HG03520 (cell line): ENCODE results near the gene CHST11.
A peak's percentile ranks its signal among the peaks of the same experiment; 100 is the strongest.

Experiments
- ATAC-seq: cut with Tn5 transposase; IDR thresholded peaks from one replicate; pipeline ENCODE4 v1.9.1; 2021; ENCODE audit warnings: mild to moderate bottlenecking, moderate library complexity; ENCODE audit not compliant: unreplicated experiment

The CHST11 gene

DNA sequence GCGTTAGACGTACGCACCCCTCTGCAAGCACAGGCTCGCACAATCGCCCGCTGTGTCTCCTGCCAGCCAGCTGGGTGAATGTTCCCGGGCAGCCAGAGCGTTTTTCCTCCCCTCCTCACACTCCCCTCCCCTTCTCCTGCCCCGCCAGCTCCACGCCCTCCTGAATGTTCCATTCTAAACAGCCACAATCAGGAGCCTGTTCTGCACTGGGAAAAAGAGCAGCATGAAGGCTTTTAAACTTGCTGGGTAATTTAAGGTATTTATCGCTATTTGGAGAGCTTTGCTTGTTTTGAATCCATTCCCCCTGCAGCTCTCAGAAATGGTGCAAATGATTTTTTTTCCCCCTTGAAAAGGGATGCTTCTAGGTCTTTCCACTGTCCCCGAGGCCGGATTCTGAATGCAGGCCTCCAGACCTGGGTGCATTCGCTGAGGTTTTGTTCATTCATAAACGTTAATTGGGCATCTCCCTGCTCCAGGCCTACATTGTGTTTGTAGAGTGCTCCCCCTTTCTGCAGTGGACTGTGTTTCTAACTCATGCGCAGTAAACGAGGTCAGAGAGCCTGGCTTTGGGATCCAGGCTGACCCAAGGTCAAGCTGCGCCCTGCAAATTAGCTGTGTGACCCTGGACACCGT, 212.5 kb downstream of the CHST11 start:
- no peak for ATAC-seq

DNA sequence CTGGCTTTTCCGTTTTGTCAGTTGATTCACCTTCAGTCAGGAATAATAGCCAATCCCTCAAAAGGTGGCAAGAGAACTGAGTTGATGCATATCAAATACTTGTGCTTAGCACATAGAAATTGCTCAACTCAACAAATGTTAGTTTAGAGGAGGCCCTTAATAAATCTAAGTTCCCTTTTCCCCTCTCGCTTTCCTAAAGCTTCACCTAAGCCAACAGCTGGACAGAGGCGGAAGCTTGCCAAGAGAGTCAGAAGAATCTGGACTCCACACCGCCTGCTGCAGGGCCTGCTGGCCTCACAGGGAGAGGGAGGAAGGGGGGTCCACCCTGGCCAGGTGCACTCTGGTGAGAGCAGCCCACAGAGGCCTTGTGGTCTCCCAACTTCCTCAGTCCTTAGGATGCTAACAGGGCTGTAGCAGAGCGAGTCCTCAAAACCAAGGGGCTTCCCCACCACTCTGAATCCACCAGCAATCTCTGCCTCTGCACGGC, 213.1 kb downstream of the CHST11 start:
- ATAC-seq, result peak; percentile 44

DNA sequence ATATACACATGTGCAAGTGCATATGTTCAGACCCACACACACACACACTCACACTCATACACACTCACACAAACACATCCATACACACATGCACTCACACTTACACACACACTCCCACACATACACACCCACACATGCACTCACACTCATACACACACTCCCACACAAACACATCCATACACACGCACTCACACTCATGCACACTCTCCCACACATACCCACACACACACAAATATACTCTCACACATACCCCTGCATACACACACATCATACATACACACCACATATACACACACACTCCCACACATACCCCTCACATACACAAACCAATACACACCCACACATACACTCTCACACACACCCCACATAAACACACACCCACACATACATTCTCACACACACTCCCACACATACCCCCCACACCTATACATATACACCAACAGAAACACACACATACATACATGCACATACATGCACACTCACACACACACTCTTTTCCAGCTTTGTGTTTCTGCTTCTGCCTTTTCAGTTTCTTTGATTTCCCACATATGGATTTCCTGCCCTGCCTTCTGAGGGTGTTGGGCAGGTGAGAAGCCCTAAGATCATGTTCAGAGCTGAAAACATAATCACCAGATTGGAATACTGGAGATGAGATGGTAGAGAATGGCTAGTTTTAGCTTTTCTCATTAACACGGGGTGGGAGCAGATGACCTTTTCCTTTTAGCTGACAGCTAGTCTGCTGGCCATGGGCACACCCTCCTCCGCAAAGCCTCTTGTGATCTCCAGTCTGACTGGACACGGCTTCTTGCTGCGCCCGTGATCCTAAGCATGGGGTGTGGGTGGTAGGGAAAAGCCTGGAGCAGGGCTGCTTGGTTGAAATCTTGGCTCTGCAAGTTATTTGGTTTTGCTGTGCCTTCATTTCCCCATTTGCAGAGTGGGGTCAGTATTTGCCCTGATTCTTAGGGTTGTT, 214.0 kb downstream of the CHST11 start:
- ATAC-seq, result peak; percentile 7

DNA sequence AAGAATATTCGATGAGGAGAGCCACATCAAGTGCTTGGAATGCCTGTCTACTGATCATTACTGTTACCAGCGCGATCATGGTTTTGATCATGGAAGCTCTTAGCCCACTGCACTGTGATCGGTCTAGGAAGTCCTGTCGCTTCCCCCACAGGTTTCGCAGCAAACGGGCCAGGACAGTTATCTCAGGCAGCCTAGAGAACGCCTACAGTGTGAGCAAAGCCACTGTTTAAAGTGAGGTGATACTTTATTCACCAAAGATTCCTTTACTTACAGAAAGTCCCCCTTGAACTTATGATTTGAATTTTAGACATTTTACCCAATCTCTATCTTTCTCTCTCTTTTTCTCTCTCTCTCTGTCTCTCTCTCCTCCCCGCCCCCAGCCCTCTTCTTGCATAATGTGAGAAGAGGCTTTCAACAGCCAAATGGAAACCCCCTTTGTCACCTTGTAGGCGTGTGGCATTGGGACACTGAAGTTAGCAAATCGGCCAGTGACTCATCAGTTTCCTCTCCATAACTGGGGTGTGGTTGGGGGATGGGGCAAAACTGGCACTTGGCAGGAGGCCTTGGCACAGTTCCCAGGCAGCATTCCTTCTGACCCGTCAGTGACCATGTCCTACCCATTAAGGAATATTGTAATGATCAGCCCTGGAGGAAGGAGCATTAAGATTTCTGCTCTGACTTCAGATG, 214.8 kb downstream of the CHST11 start:
- peak; percentile 70 for ATAC-seq

DNA sequence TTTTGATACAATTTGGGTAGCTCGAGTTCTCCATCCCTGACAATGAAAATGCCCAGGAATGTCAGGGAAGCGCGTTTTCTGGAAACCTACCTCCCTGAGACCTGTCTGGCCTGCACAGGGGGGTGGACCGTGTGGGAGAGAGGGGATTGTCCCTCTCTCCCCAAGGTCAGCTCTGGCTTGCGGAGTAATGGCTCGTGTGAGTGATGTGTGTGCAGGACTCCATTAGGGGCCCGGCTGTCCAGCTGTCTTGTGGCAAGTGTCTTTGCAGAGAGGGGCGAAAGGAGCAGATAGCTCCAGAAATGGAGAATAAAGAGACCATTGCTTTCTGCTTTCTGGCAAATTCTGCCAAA, 215.3 kb downstream of the CHST11 start:
- ATAC-seq, result no peak

DNA sequence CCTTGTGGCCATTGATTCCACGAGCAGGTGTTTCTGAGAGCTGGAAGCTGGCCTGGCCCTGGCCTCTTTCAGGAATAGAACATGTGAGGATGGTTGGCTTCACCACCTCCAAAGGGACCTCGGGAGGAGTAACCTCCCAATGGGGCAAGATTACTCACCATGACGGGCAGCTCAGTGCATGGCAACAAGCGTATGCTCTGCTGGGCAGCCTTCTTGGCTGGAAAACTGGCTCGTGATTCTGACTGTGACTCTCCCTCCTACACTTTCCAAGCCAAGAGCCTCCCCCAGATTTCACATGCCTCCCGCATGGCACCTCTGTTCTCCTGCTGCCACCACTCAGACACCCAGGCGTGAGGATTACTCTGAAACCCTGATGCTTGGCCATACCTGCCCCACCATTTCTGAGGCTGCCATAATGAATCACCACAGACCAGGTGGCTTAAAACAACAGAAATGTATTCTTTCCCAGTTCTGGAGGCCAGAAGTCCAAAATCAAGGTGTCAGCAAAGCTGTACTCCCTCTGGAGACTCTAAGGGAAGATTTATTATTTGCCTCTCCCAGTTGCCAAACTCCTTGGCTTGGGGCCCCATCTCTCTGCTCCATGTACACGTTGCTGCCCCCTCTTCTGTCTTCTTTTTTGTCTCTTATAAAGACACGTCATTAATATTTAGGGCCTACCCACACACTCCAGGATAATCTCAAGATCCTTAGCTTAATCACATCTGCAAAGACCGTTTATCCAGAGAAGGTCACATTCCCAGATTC, 215.9 kb downstream of the CHST11 start:
- ATAC-seq, result no peak

DNA sequence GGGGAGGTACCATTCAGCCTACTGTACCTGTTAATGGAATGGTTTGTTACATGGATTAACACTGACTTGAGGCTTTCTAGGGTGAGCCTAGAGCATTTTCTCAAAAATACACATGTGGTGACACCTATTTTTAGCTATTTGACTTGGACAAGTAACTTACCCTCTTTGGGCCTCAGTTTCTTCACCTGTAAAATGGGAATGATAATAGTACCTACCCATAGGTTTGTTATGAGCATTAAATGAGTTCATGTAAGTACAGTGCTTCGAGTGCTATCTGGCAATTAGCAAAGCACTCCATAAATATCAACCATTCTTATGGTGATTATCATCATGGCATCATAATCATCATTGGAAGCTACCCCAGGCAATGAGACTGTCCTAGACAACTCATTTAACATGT, 216.5 kb downstream of the CHST11 start:
- ATAC-seq, result no peak

DNA sequence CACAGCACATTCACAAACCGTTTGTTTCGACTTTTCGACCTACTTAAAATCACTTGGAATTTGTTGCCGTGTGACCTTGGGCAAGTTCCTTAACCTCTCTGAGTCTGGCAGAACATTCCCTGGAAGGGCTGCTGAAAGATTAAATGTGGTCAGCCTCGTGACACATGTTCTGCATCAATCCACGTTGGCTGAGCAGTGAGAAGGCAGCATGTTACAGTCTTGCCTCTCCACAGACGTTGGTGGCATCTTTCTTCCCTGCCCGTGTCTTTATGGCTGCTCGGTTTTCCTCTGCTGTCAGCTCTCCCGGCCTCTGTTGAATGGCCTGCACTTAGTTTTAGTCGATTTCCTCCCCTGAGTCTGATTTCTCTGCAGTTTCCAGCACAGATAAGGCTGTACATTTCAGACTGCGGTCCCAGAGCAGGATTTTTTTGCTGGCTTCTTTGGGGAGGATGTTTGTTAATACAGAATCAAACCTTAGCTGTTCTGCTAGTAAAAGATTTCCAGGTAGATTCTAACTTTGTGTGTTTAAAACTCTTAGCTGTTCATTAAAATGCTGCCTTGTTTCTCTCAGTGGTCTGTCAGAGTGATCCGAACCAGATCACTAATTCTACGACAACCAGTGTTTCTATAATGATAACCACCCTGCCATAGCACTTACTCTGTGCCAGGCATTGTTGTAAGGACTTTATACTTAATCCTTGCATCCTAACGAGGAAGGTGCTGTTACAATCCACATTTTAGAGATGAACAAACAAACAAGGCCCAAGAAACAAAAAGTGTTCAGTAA, 217.1 kb downstream of the CHST11 start:
- no peak for ATAC-seq

DNA sequence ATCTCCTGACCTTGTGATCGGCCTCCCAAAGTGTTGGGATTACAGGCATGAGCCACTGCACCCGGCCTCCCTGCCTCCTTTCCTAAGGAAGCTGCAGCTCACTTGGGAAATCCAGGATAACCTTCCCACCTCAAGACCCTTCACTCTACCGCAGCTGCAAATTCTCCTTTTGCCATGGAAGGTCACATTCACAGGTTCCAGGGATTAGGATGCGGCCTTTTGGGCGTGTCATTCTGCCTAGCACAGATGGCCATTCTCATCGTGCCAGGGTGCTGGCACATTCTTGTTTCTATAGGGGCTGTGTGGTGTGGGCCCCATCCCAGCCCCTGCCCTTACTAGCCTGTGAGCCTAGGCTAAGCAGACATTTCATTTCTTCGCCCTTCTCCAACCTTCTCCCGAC, 219.9 kb downstream of the CHST11 start:
- no peak for ATAC-seq

DNA sequence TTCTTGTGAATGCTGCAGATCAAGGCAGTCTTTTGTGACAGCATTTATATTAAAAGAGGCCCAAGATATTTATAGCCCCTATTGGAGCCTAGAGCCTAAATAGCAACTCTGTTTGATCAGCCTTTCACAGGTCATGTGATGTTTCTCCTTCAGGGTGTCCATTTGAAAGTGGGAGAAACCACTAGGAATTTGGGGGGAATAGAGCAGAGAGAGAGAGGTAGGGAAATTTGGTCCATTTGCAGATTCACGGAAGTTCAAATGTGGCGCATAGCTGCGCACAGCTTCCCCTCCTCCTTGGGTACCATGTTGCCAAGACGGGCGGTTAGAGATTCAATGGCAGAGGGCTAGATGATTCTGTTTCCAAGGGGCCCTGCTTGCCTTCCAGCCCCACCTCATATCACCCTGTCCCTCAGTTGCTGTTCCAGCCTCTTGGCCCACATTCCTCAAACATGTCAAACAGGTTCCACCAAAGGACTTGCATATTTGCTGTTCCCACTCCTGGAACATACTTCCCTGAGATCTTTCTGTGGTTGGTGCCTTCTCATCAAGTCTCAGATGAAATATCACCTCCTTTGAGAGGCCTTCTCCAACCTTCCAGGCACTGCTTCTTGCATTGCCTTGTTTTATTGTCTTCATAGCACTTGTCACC, 220.8 kb downstream of the CHST11 start:
- ATAC-seq, result no peak

DNA sequence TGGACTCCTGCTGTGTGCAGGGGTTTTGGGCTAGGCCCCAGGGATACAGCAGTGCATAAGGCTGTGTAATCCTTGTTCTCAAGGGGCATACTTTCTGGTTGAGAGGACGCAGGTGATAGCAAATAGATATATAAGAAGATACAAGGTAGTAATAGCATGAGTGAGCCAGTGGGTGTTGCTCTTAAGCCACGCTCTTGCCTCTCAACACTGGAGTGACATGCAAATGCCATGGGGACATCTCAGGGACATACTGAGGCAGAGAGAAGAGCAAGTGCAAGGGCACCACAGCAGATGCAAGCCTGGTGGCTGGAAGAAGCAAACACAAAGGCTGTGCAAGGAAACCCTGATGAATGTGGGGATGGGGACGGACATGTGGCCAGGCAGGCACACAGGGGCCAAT, 223.3 kb downstream of the CHST11 start:
- no peak for ATAC-seq

DNA sequence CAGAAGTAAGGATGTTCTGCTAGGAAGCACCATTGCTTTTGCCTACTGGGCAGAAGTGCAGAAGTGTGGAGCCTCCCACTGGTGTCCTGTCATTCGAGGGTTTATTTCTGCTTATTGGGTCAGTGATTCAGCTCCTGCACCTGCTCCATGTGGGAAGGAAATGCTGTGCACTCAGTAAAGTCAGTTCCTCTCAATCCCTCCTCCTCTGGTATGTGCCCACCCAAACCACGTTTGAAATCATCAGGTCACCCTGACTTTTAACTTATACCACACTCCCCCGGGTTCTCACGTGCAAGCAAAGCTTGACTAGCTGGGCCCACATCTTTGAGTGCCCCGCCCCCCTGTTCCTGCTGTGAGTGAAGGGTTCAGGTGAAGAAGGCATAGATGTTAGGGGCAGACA, 223.7 kb downstream of the CHST11 start:
- ATAC-seq, result no peak

DNA sequence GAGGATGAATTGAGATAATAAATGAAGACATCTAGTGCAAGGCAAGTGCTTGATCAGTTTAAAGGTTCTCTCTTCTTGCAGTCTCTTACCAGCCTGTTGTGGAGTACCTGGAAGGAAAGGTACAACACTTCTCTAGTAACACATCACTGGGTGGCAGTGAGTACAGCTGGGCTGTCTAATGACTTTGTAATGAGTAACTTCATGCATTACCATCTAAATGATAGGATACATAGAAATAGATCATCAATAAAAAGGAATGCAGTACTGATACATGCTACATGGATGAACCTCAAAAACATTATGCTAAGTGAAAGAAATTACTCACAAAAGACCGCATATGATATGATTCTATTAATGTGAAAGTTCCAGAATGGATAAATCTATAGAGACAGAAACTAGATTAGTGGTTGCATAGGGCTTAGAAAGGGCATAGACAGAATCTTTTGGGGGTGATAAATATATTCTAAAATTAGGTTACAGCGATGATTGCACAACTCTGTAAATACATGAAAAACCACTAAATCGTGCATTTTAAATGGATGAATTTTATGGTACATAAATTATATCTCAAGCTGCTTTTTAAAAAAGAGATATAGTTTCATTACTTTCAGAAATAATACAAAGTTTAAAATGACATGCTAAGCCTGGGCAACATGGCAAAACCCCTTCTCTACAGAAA, 224.4 kb downstream of the CHST11 start:
- no peak for ATAC-seq

DNA sequence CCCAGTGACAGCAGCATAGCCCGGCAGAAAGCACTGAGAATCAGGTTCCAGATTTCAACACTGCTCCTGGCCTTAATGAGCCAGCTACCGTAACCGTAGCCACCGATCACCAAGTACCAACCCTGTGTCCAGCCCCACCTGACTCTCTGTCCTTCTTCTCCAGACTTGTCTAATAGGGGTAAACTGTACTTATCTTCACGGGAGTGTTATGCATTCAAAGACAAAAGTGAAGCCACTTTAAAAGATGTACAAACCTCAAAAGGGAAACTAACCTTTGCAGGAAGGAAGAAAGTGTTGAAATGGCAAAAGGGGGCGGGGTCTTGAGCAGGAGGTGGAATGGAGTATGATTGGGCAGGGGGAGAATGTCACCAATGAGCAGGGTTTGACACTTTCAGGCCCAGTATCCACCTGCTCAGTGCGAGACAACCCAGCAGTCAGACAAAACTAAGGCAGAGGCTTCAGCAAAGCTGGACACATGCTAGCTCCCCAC, 226.1 kb downstream of the CHST11 start:
- peak; percentile 46 for ATAC-seq

DNA sequence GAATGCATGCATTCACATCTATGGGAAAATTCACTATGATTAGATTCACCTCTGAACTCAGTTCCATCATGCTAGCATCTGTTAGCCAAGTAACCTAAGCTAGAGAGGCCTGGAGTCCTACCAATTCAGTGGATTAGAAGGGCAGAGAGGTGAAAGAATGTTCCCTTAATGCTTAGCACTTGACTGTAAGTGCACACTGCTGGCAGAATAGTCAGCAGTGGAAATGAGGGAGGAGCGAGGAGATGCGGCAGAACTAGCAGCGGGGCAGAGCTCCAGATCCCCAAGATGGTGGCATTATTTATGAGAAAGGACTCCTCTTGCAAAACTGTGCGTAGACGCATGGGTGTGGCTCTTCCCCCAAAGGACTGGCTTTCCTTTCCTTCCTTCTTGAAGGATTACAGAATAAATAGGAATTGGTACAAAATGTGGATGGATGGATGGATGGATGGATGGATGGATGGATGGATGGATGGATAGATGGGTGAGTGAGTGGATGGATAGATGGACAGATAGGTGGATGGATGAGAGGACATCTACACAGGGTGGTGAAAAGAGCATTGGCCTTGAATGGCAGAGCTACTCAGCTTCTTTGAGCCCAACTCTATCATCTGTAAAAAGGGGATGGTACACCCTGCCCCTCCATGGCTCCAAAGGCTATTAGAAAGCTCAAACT, 227.2 kb downstream of the CHST11 start:
- no peak for ATAC-seq

DNA sequence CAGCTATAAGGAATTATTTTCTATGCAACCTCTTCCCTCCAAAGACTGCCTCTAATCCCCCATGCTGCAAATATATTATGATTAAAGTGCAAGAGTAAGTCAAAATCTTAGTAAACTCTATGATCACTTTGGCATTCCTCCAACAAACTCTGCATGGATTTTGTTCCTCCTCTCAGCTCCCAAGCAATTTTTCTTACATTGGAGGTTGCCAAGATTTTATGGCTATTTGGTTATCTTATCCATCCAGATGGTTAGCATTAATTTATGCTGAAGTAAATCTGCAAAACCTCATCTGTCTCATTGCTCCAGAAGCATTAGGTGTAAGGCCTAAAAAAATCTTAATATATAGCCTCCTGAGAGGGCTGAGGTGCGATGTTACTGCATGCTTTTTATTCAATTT, 228.1 kb downstream of the CHST11 start:
- ATAC-seq, result no peak

DNA sequence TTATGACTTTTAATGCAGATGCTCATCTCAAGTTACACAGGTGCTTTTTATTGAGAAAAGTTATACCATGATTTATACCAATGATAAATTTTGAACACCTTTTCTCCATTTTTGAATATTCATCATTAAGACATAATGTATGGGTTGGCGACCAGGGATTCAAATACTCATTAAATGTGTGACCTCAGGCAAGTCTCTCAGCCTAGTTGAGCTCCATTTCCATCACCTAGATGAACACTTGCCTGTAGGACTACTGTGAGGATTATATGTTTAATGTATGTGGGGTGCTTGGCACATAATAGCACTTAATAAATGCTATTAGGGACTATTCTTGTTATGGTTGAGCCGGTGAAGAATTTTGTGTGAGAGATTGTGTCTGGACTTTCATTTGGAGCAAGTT, 228.6 kb downstream of the CHST11 start:
- no peak for ATAC-seq

DNA sequence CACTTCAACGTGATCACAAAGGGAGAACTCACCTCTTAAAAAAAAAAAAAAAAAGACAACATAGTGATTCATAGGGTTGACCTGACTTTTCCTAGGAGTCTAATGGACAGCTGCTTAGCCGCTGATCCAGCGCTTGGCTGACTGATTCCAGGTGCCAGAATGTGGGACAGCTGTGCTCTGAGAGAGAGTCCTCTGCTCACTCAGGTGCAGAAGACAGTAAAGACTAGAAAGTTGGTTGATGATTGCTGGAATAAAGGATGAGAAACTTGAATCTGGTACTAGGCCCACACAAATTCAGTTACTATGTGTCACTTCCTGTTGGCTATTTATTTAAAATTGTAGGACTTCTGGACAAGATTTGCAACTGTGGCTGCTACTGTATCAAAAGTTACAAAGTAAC, 229.4 kb downstream of the CHST11 start:
- no peak for ATAC-seq
